Fibroblast of lung (primary cell): ENCODE results near the gene RASSF8. TPM values are rescaled to one million over a fixed set of nuclear protein-coding genes. Genes with fewer than 3 reads are reported as not detected.
A peak's percentile ranks its signal among the peaks of the same experiment; 100 is the strongest.

Experiments
- DNase-seq, 2 donors: peaks; one replicate each; pipeline versions ENCODE4 v3.0.0 to v3.0.0-alpha.2; 2010; ENCODE audit warnings: low read depth in 2 of 2
- H2AFZ ChIP-seq: 2 replicates; pipeline ENCODE4 v1.5.1; 2012; ENCODE audit warnings: low read length, control low read depth, inconsistent platforms
- H3K27ac ChIP-seq: 2 replicates; pipeline ENCODE4 v1.5.1; 2011; ENCODE audit warnings: low read length, control low read depth; ENCODE audit not compliant: insufficient read depth
- H3K27me3 ChIP-seq: 2 replicates; pipeline ENCODE4 v1.5.1; 2011; ENCODE audit warnings: mild to moderate bottlenecking, low read length; ENCODE audit not compliant: control insufficient read depth, insufficient read depth
- H3K36me3 ChIP-seq: 2 replicates; pipeline ENCODE4 v1.5.1; 2011; ENCODE audit warnings: low read length; ENCODE audit not compliant: control insufficient read depth, insufficient read depth
- H3K4me1 ChIP-seq: 2 replicates; pipeline ENCODE4 v1.5.1; 2011; ENCODE audit warnings: low read length; ENCODE audit not compliant: control insufficient read depth, insufficient read depth; ENCODE audit errors: extremely low read depth
- H3K4me2 ChIP-seq: 2 replicates; pipeline ENCODE4 v1.5.1; 2011; ENCODE audit warnings: low read length, control low read depth; ENCODE audit not compliant: insufficient read depth; ENCODE audit errors: extremely low read depth
- H3K4me3 ChIP-seq, 4 experiments: fragments of 200-600 bp in 1 of 4; sonication (generic) in 1 of 4; replicated peaks in 1 of 4; 2 replicates each; pipeline ENCODE4 v1.5.1; 2011 to 2016; ENCODE audit warnings: low read length in 4 of 4, low read depth in 3 of 4, mild to moderate bottlenecking in 3 of 4, control low read depth in 2 of 4, inconsistent platforms in 1 of 4, mixed read lengths in 1 of 4; ENCODE audit not compliant: insufficient read depth in 1 of 4; ENCODE audit errors: control extremely low read depth in 1 of 4
- H3K79me2 ChIP-seq: 2 replicates; pipeline ENCODE4 v1.5.1; 2012; ENCODE audit warnings: mild to moderate bottlenecking, low read length, inconsistent platforms; ENCODE audit not compliant: control insufficient read depth, insufficient read depth
- H3K9ac ChIP-seq: 2 replicates; pipeline ENCODE4 v1.5.1; 2011; ENCODE audit warnings: mild to moderate bottlenecking, low read length, control low read depth; ENCODE audit not compliant: insufficient read depth
- H3K9me3 ChIP-seq: 2 replicates; pipeline ENCODE4 v1.5.1; 2012; ENCODE audit warnings: low read depth, low read length; ENCODE audit not compliant: control insufficient read depth, insufficient read depth
- H4K20me1 ChIP-seq: 2 replicates; pipeline ENCODE4 v1.5.1; 2011; ENCODE audit warnings: low read length; ENCODE audit not compliant: control insufficient read depth, insufficient read depth; ENCODE audit errors: extremely low read depth
- EZH2 ChIP-seq: IDR thresholded peaks from 2 replicates; pipeline ENCODE4 v1.5.1; 2012; ENCODE audit warnings: low read length, control low read depth, mild to moderate bottlenecking; ENCODE audit errors: missing control alignments
- polyA plus RNA-seq, 2 donors: library from polyadenylated mRNA; depleted of rRNA in 1 of 2; stranded (reverse) in 1 of 2; unstranded in 1 of 2; fragments of >200 nt; gene quantifications; 2 replicates each; pipeline ENCODE4 v1.2.1, GENCODE V29; 2011 to 2012; ENCODE audit warnings: missing spikeins in 1 of 2
- total RNA-seq: library from RNA; depleted of rRNA; stranded (reverse); fragments of >200 nt; gene quantifications from 2 replicates; pipeline ENCODE4 v1.2.1, GENCODE V29; 2014
- TF ChIP-seq, protein P1 (sequence below), 2 donors: IDR thresholded peaks in 1 of 2; conservative IDR thresholded peaks in 1 of 2; 1 replicate in 1 of 2; 2 replicates in 1 of 2; pipeline ENCODE4 v1.5.1; 2011 to 2012; ENCODE audit warnings: low read length in 2 of 2, control low read depth in 1 of 2, inconsistent platforms in 1 of 2, low read depth in 1 of 2, mild to moderate bottlenecking in 1 of 2

Gene RASSF8
- total and polyA plus RNA-seq, 2 donors (not counting 1 experiment from before 2014, with no cell fraction given) = 28.8 to 52.8 TPM

DNA sequence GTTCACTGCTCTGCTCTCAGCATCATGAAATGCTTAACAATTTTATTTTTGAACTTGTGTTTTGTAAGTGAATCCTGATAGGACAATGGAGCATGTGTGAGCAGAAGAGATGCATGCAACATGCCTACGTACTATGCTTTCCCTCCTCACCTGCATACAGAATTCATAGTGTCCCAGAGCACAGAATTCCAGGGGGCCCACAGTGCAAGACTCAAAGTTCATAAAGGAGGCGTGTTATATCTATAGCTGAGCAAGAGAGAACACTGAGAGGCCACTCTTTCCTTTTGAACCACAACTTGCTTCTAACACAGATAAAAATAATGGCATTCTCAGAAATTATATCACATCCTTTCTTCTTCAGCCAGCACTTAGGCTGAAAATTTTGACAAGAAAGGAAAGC is 137.6 kb downstream of the RASSF8 start:
- no peak overlapping the region for H3K9ac ChIP-seq
- DNase-seq = no peak
- no peak overlapping the region for H3K27ac ChIP-seq
- no peaks in the 10 kb centered on the region for H3K27me3 ChIP-seq
- H4K20me1 ChIP-seq = no peaks in the 10 kb centered on the region
- no peak overlapping the region for H3K4me3 ChIP-seq
- H3K9me3 ChIP-seq = no peaks in the 10 kb centered on the region
- TF ChIP-seq EZH2 = no peak
- TF ChIP-seq, protein P1, sequence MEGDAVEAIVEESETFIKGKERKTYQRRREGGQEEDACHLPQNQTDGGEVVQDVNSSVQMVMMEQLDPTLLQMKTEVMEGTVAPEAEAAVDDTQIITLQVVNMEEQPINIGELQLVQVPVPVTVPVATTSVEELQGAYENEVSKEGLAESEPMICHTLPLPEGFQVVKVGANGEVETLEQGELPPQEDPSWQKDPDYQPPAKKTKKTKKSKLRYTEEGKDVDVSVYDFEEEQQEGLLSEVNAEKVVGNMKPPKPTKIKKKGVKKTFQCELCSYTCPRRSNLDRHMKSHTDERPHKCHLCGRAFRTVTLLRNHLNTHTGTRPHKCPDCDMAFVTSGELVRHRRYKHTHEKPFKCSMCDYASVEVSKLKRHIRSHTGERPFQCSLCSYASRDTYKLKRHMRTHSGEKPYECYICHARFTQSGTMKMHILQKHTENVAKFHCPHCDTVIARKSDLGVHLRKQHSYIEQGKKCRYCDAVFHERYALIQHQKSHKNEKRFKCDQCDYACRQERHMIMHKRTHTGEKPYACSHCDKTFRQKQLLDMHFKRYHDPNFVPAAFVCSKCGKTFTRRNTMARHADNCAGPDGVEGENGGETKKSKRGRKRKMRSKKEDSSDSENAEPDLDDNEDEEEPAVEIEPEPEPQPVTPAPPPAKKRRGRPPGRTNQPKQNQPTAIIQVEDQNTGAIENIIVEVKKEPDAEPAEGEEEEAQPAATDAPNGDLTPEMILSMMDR (conservative IDR thresholded peaks at IDR 0.05 in 1 of 2, IDR thresholded peaks at IDR 0.05 in 1 of 2; ENCODE audit: low read depth in 1 of 2, low read length in 2 of 2) = no peak
- H3K4me2 ChIP-seq = no peak overlapping the region
- no peaks in the 10 kb centered on the region for H3K36me3 ChIP-seq
- no peak overlapping the region for H2AFZ ChIP-seq
- H3K79me2 ChIP-seq = no peaks in the 10 kb centered on the region
- peaks cover 2% of the 10 kb centered on the region for H3K4me1 ChIP-seq

DNA sequence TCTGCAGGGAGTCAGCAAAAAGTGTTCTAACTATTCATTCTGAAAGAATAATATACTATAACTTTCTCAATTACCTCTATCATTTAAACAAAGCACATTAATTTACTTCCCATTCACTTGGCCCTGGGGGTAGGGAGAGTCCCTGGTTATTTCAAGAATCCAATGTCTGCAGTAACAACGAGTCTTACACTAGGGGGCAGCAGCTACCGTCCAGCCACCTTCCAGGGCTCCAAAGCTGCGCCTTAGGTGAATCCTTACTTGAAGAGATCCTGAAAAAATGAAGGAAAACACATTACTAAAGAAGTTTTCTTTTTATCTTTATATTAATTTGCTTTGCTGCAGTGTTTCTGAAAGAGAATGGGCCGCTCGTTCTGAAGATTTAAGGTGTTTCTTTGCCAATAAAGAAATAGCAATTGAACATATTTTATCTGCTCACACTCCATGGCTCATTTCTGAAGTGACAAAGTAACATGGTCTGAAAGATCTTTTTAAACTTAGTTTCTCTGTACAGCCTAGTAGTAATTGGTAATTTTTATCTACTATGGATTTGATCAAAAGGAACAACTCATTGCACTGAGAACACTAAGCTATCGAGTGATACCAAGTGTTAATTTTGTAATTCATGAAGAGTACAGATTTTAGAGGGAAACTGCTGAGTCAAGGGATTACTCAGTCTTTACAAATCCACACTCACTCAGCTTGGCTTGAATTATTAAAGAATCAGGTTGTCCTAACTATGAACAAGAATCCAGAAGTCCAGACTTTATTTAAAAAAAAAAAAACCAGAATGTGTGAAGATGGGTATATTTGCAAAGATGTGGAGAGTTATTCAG is 138.8 kb downstream of the RASSF8 start:
- no peak overlapping the region for H3K4me3 ChIP-seq
- no peak overlapping the region for H3K4me2 ChIP-seq
- H3K9ac ChIP-seq = no peak overlapping the region
- TF ChIP-seq, protein P1 (conservative IDR thresholded peaks at IDR 0.05 in 1 of 2, IDR thresholded peaks at IDR 0.05 in 1 of 2; ENCODE audit: low read depth in 1 of 2, low read length in 2 of 2) = peak; percentile 91 to 93
- TF ChIP-seq EZH2 = no peak
- no peaks in the 10 kb centered on the region for H3K79me2 ChIP-seq
- no peak overlapping the region for H2AFZ ChIP-seq
- H4K20me1 ChIP-seq = no peaks in the 10 kb centered on the region
- H3K27ac ChIP-seq = no peak overlapping the region
- peak; percentile 71 to 81 for DNase-seq
- no peaks in the 10 kb centered on the region for H3K36me3 ChIP-seq
- H3K27me3 ChIP-seq = no peaks in the 10 kb centered on the region
- no peaks in the 10 kb centered on the region for H3K9me3 ChIP-seq
- peaks cover 2% of the 10 kb centered on the region for H3K4me1 ChIP-seq

DNA sequence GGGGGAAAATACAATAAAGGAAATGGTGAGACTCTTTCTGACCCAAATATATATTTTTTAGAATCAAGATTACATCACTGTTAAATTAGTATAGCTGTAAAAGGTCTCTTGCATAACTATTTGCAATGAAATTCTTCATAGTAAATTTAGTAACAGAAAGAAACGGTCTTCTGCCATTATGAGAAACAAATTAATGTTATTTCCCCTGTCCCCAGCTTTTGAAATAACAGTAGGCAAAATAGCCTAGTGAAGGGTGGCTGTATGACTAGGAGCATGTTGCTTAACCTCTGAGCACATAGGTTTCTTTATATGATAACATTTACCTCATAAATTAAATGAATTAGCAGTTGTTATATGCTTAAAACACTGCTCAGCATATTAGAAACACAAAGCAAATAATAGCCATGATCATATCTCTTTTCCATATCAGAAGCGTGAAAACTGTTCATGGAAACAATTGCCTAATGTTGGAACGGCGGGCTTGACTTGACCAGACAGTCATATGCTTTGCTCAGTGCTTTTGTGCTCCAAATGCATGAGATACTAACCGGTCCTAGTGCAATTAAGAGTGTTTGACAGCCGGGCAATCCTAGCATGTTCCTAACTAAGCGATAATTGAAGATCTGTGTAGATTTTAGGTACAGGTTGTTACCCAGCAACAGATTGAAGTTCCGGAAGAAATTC is 142.3 kb downstream of the RASSF8 start:
- TF ChIP-seq, protein P1 (conservative IDR thresholded peaks at IDR 0.05 in 1 of 2, IDR thresholded peaks at IDR 0.05 in 1 of 2; ENCODE audit: low read depth in 1 of 2, low read length in 2 of 2) = no peak
- no peak for TF ChIP-seq EZH2
- Histone ChIP-seq H2AFZ (no peak overlapping the region), H3K79me2 (no peaks in the 10 kb centered on the region), H3K36me3 (no peaks in the 10 kb centered on the region), H3K4me1 (peaks cover 2% of the 10 kb centered on the region), H3K4me2 (no peak overlapping the region), H3K27me3 (no peaks in the 10 kb centered on the region), H3K27ac (no peak overlapping the region), H3K9ac (no peak overlapping the region), H3K9me3 (no peaks in the 10 kb centered on the region), H4K20me1 (no peaks in the 10 kb centered on the region), H3K4me3 (no peak overlapping the region)
- DNase-seq = no peak
